Measurements from ENCODE around the gene GULP1.

Gene GULP1

DNA sequence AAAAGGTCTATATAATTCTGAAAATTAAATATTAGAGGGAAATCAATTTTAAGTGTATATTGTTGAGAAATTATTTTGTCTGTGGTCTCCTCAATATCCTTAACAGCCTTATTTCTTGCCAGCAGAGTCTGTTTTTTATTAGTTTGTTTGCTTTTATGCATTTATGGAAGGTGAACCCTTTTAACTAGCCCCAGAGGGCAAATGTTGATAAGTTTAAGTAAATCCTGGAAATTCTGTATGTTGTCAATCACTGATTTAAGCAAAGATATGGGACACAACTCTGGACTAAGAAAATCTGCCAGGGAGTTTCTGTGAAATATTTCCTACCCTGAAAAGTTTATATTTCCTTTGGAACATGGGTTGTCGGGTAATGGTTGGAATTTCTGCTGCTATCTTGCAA lies 343.0 kb downstream of the GULP1 start:
- DNase-seq: no peak
